AG04449 (cell line): ENCODE measurements around the gene EVA1C.
"Not testable (repeated sequence)": the region's sequence is repeated elsewhere in the genome, so short reads cannot be mapped to it uniquely, and the experiment has no call there.

Source experiments
- CTCF ChIA-PET: fragments of 350-600 bp; formaldehyde crosslinking; extraction: SDS; loops from one replicate; lab custom pipeline; 2021; ENCODE audit warnings: antibody characterized with exemption; lab: Yijun Ruan, JAX
- POLR2A ChIA-PET: fragments of 400-600, 350-600 bp; formaldehyde crosslinking; extraction: SDS; loops from one replicate; lab custom pipeline; 2020; ENCODE audit warnings: antibody characterized with exemption, inconsistent platforms; lab: Yijun Ruan, JAX
- DNase-seq: peaks from one replicate; pipeline ENCODE4 v3.0.0-alpha.2; 2010; ENCODE audit warnings: low read depth, low spot score
- H3K4me3 ChIP-seq: 2 replicates; pipeline ENCODE4 v1.5.1; 2011; ENCODE audit warnings: low read depth, mild to moderate bottlenecking, control low read depth, low read length
- TF ChIP-seq, protein P1 (sequence below): IDR thresholded peaks from one replicate; pipeline ENCODE4 v1.5.1; 2011; ENCODE audit warnings: mild to moderate bottlenecking, moderate library complexity, low read length, control low read depth, inconsistent platforms; ENCODE audit not compliant: insufficient read depth; ENCODE audit errors: missing control alignments

EVA1C gene

GRCh38 chr21:32538147-32538792 is 125.8 kb downstream of the EVA1C start:
- H3K4me3 ChIP-seq = no peak overlapping the region
- DNase-seq = no peak
- POLR2A ChIA-PET = no interaction called here
- CTCF ChIA-PET = interaction anchor here (0.7 to 1.5 kb wide), 2 partner anchors 11 to 915 kb away, joined by 3 to 4 read pairs; no protein-coding TSS in a partner anchor
- TF ChIP-seq, protein P1, sequence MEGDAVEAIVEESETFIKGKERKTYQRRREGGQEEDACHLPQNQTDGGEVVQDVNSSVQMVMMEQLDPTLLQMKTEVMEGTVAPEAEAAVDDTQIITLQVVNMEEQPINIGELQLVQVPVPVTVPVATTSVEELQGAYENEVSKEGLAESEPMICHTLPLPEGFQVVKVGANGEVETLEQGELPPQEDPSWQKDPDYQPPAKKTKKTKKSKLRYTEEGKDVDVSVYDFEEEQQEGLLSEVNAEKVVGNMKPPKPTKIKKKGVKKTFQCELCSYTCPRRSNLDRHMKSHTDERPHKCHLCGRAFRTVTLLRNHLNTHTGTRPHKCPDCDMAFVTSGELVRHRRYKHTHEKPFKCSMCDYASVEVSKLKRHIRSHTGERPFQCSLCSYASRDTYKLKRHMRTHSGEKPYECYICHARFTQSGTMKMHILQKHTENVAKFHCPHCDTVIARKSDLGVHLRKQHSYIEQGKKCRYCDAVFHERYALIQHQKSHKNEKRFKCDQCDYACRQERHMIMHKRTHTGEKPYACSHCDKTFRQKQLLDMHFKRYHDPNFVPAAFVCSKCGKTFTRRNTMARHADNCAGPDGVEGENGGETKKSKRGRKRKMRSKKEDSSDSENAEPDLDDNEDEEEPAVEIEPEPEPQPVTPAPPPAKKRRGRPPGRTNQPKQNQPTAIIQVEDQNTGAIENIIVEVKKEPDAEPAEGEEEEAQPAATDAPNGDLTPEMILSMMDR = no peak

DNA sequence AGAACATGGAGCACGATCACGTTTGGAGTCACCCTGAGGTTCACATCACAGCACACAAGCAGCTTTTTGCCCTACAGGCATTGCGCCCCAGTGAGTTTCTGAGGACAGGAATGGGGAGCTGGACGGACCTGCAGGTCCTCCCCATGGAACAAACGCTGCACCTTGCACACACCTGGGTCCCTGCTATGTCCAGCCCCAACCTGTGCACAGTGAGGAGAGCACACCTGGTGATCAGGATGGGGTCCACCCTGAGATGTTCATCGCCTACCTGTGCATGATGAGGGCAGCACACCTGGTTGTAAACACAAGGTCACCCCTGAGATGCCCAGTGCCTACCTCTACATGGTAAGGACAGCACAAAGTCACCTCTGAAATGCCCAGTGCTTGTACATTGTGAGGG is 126.9 kb downstream of the EVA1C start:
- ChIA-PET CTCF (interaction anchor here (1.0 to 1.6 kb wide), 2 partner anchors 30 to 63 kb away, joined by 3 read pairs; no protein-coding TSS in a partner anchor), POLR2A (no interaction called here)
- H3K4me3 ChIP-seq = no peak overlapping the region
- TF ChIP-seq, protein P1 = no peak
- no peak for DNase-seq

DNA sequence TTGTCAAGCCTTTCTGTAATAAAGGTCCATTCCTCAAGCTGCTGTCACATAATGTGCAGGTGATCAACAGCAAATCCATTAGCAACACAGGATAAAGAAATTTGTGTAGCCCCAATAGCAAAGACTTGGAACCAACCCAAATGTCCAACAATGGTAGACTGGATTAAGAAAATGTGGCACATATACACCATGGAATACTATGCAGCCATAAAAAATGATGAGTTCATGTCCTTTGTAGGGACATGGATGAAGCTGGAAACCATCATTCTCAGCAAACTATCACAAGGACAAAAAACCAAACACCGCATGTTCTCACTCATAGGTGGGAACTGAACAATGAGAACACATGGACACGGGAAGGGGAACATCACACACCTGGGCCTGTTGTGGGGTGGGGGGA is 130.6 kb downstream of the EVA1C start:
- H3K4me3 ChIP-seq, DNase-seq, CTCF ChIA-PET, POLR2A ChIA-PET: not testable (repeated sequence)

DNA sequence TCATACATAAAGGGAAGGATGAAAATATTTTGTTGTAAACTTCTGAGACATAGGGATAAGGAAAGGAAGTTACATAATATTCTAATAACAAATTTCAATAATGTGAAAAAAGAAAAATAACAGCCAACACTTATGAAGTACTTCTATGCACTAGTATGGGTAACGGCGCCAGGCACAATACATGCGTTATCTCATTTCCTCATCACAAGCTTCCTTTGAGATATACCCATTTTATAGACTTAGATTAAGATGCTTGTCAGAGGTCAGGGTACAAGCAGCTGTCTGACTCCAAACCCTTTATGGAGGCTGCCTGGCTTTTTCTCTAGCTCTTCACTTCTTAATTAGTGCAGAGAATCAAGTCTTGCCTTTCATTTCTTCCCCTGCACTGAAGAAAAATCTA is 131.5 kb downstream of the EVA1C start:
- ChIA-PET CTCF (no interaction called here), POLR2A (no interaction called here)
- TF ChIP-seq, protein P1 = no peak
- DNase-seq = no peak
- no peak overlapping the region for H3K4me3 ChIP-seq

- ChIA-PET POLR2A (no interaction called here), CTCF (no interaction called here)
- no peak for DNase-seq
- no peak overlapping the region for H3K4me3 ChIP-seq
- TF ChIP-seq, protein P1 = no peak
These were observed 132.2 kb downstream of the EVA1C start for GRCh38 chr21:32544697-32545096.

GRCh38 chr21:32545948-32546441 is 133.5 kb downstream of the EVA1C start:
- no peak overlapping the region for H3K4me3 ChIP-seq
- POLR2A ChIA-PET = no interaction called here
- TF ChIP-seq, protein P1 = no peak
- CTCF ChIA-PET = no interaction called here
- no peak for DNase-seq
